Retinal pigment epithelial cell (primary cell): ENCODE results near the gene ARHGEF3.

Experiments
- DNase-seq: peaks from one replicate; pipeline ENCODE4 v3.0.0-alpha.2; 2010; ENCODE audit warnings: low read depth
- H3K4me3 ChIP-seq: 2 replicates; pipeline ENCODE4 v1.5.1; 2011; ENCODE audit warnings: mild to moderate bottlenecking, low read length, control low read depth, moderate library complexity
- TF ChIP-seq, protein P1 (sequence below): conservative IDR thresholded peaks from 2 replicates; pipeline ENCODE4 v1.5.1; 2011; ENCODE audit warnings: low read depth, low read length, control low read depth, inconsistent platforms

Gene ARHGEF3

DNA sequence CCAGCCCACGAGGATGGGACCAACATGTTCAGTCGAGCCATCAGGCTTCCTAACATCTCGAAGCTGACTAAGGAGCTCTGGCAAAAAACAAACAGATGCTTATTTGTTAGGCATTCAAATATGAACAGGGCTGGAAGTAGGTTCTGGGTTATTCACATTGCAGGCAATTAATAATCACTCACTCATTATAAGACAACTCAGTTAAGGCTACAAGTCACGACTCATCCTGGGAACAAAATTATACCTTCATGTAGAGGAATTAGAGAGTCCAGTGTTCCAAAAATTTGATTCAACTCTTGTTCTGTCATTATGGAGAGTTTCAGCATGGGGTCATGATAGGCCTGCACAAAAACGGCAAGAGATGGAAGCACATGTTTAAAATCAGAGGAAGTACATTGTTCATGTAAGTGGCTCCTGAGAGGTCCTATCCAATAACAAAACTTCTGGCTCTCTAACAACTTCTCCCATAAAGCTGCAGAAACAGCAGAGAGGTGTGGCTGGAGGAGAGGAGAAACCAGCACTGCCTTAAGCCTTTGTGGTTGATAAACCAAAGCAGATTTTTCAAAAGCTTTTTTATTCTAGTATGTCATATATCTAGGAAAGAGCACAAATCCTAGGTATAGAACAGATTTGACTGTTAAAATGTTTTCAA lies 50.6 kb downstream of the ARHGEF3 start:
- TF ChIP-seq, protein P1, sequence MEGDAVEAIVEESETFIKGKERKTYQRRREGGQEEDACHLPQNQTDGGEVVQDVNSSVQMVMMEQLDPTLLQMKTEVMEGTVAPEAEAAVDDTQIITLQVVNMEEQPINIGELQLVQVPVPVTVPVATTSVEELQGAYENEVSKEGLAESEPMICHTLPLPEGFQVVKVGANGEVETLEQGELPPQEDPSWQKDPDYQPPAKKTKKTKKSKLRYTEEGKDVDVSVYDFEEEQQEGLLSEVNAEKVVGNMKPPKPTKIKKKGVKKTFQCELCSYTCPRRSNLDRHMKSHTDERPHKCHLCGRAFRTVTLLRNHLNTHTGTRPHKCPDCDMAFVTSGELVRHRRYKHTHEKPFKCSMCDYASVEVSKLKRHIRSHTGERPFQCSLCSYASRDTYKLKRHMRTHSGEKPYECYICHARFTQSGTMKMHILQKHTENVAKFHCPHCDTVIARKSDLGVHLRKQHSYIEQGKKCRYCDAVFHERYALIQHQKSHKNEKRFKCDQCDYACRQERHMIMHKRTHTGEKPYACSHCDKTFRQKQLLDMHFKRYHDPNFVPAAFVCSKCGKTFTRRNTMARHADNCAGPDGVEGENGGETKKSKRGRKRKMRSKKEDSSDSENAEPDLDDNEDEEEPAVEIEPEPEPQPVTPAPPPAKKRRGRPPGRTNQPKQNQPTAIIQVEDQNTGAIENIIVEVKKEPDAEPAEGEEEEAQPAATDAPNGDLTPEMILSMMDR, result no peak
- H3K4me3 ChIP-seq, result no peak overlapping the region
- DNase-seq, result no peak

DNA sequence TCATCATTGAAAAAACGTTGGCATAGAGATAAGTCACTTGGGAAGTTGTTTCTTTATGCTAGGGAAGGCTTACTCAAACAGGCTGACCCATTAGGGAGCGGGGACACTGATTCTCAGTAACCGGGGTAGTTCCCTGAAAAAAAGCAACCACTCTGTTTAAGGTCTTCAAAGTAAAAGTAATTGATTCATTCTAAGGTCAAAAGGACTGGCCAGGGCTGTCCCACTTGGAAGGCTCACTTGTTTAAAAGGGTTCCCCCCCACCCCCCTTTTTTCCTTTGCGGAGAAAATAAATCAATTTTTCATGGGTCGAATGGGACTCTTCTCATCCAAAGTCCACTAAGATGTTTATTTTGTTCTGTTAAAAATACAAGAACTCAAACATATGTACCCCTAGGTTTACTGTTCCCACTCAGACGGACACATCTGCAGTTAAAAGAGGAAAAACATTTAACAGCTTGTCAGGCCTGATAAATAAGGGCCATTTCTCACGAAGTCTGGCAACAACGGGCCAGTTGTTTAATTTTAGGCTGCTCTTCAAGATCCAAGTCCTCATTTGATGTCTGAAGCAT lies 53.0 kb downstream of the ARHGEF3 start:
- no peak overlapping the region for H3K4me3 ChIP-seq
- TF ChIP-seq, protein P1, result no peak
- no peak for DNase-seq

DNA sequence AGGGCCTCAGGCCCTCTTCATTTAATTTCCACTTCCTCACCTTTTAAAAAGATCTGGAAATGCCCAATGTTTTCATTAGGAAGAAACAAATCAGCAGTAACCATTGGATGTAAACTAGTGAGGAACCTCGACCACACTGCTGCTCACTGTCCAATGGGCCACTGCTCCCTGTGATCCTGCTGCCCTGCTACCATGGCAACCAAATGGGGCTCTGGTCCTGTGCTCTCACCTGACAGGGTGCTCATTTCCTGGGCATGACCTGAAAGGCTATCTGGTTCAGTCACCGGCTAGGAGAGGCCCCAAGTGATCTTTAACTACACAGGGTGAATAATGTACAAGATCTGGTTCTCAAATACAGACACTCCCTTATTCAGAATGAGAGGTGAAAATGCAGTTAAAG lies 54.6 kb downstream of the ARHGEF3 start:
- no peak for DNase-seq

DNA sequence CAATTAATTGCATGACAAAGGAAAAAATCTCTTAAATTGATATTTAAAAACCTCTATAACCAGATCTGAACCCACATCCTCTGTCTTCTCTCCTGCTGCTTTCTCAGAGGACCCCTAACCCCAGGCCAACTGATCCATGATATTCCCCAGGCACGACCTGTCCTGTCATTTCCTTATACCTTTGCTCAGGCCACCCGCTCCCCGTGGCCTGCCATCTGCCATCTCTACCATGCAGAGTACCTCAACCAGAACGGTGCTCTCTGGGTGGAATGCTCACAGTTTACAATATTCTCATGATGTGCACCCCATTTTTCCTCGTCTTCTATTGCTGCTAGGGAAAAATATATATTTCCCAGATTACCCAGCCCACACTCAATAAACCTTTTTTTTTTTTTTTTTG lies 57.7 kb downstream of the ARHGEF3 start:
- TF ChIP-seq, protein P1, result no peak
- H3K4me3 ChIP-seq, result no peak overlapping the region
- DNase-seq, result no peak

More for the DNA sequence above, 54.6 kb downstream of the ARHGEF3 start:
- H3K4me3 ChIP-seq, result no peak overlapping the region
- TF ChIP-seq, protein P1, result no peak

DNA sequence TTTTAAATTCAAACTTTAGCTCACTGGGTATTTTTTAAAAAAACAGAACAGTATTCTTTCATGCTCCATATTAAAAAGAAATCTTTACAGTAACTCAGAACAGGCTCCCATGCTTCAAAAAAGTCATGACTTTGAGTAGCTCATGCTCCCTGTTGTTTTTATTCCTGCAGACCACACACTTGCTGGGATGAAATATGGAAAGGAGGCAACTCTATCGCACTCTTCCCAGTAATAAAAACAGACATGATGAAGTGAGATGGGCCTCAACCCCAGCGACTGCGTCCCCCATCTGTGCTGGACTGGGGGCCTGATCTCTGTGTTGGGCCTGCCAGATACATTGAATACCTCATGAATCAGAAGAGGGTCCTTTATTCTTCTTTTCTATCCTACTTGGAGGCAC lies 58.9 kb downstream of the ARHGEF3 start:
- no peak overlapping the region for H3K4me3 ChIP-seq
- no peak for DNase-seq
- TF ChIP-seq, protein P1, result no peak

DNA sequence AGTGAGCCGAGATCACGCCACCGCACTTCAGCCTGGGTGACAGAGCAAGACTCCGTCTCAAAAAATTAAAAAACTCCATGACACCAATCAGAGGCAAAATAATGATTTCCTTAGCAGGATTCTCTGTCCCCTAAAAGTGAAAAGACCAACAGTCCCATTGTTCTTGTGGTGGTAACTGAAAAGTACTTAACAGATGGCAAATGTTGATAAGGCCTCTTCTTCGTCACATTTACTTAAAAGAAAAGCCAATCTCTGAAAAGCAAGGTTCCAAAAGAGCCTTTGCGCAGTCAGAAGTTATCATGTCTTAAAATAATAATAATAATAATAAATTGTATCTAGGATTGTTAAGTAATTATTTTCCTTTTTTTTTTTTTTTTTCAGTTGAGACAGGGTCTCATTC lies 62.7 kb downstream of the ARHGEF3 start:
- no peak overlapping the region for H3K4me3 ChIP-seq
- TF ChIP-seq, protein P1, result no peak
- DNase-seq, result no peak

DNA sequence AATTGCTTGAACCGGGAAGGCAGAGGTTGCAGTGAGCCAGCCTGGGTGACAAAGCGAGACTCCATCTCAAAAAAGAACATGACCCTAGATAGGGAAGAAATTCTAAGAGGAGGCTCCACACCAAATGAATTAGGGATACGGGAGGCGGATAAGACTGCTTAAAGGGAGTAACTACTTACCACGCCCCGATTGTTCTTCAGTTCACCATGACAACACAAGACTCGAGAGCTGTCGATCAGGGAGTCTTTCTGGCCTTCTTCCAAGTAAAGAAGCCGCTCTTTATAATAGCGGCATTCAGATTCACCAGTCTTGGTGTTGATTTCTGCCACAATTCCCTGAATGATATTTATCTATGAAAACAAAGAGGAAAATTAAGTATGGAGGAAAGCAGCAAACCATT lies 64.7 kb downstream of the ARHGEF3 start:
- no peak for DNase-seq
- H3K4me3 ChIP-seq, result no peak overlapping the region
- TF ChIP-seq, protein P1, result no peak
